Activated CD8-positive, alpha-beta memory T cell treated with anti-CD3 and anti-CD28 coated beads for 36 hours (primary cell): ENCODE results near the gene ALG6. TPM values are rescaled to one million over a fixed set of nuclear protein-coding genes. Genes with fewer than 3 reads are reported as not detected.
"Not testable (repeated sequence)": the region's sequence is repeated elsewhere in the genome, so short reads cannot be mapped to it uniquely, and the experiment has no call there.

Experiments
- CTCF ChIA-PET: fragments of 350-600 bp; sonication (Branson Sonifier 250); formaldehyde crosslinking; loops from one replicate; lab custom pipeline; 2021; ENCODE audit warnings: antibody characterized with exemption; lab: Charles Lee
- POLR2A ChIA-PET: fragments of 350-600 bp; sonication (Branson Sonifier 250); formaldehyde crosslinking; loops from one replicate; lab custom pipeline; 2021; ENCODE audit warnings: antibody characterized with exemption; lab: Charles Lee
- total RNA-seq, 2 experiments: library from RNA; stranded (reverse); gene quantifications; one replicate each; pipeline ENCODE4 v1.2.3, GENCODE V29; 2021

Gene ALG6
- total RNA-seq, 2 experiments from 2014 or later = 21.0 to 22.6 TPM

DNA sequence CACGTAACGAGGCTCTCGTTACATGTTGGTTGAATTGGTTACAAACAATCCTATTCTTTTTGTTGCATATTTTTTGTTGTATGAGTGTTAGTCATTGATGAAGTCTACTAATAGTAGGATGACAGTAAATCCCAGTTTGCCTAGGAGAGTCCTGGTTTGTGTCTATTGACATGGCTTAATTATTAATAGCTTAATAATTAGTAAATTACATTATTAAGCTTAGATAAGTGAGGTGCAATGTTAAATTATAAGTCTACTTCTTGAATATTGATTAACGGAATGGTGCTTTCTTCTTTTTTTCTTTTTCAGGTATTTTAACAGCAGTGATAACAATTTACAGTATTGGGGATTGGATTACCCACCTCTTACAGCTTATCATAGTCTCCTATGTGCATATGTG is 34.5 kb downstream of the ALG6 start:
- ChIA-PET POLR2A (no interaction called here), CTCF (interaction anchor here (1.1 kb wide), 1 partner anchor 118 kb away, joined by 3 read pairs; no protein-coding TSS in a partner anchor)

GRCh38 chr1:63403386-63403785 is 36.0 kb downstream of the ALG6 start:
- ChIA-PET CTCF (interaction anchor here (0.6 to 0.7 kb wide), 2 partner anchors 9 to 12 kb away, joined by 3 read pairs; no protein-coding TSS in a partner anchor), POLR2A (no interaction called here)

GRCh38 chr1:63405021-63405420 is 37.6 kb downstream of the ALG6 start:
- CTCF ChIA-PET = no interaction called here

DNA sequence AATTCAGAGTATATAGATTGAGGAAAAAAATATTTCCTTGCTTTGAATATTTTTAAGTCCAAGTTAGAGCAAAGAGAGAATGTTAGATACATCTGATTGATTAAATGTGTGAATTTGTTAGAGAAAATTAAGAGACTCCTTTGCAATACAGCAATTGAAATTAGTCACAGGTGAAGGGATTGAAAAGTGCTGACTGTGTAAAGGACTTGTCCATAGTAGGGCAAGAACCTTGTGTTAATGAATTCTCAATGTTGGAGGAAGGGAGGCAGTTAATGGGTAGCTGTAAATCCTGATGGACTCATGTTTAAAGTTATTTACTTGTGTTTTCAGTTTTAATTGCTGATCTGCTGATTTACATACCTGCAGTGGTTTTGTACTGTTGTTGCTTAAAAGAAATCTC is 38.6 kb downstream of the ALG6 start:
- ChIA-PET CTCF (no interaction called here), POLR2A (no interaction called here)

More at GRCh38 chr1:63405021-63405420, 37.6 kb downstream of the ALG6 start:
- POLR2A ChIA-PET = no interaction called here

DNA sequence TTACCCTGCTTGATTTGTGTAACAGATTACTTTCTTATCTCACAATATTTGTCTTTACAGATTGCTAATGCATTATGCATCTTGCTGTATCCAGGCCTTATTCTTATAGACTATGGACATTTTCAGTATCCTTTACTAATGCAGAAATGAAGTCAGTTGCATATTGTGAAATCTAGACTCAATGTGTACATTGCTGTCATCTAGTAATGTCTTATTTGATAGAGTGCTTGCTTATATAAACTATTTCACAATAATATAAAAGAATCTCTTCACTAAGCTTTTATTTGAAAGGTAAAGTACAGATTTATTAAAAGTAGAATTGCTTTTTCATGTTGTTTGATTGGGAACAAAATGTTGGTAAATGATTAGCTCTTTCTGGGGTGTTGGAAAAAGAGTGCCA is 39.6 kb downstream of the ALG6 start:
- ChIA-PET POLR2A (no interaction called here), CTCF (no interaction called here)

- ChIA-PET POLR2A (no interaction called here), CTCF (no interaction called here)
These were observed 40.9 kb downstream of the ALG6 start for GRCh38 chr1:63408331-63408730.

DNA sequence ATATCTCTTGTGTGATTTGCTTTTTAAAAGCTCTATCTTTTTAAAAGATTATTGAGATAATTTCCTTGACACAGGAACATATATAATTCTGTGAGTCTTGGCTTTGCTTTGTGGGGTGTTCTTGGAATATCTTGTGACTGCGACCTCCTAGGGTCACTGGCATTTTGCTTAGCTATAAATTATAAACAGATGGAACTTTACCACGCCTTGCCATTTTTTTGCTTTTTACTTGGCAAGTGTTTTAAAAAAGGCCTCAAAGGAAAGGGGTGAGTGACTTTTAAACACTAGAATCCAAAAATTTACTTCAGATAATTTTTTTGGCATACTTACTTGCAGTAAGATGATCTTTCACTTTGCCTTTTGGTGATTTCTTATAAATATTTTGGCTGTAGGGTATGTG is 43.6 kb downstream of the ALG6 start:
- ChIA-PET CTCF (no interaction called here), POLR2A (no interaction called here)

- POLR2A ChIA-PET = no interaction called here
- CTCF ChIA-PET = no interaction called here
These were observed 46.0 kb downstream of the ALG6 start for GRCh38 chr1:63413394-63413793.

- ChIA-PET POLR2A (no interaction called here), CTCF (no interaction called here)
These were observed 47.4 kb downstream of the ALG6 start for GRCh38 chr1:63414691-63415365.

DNA sequence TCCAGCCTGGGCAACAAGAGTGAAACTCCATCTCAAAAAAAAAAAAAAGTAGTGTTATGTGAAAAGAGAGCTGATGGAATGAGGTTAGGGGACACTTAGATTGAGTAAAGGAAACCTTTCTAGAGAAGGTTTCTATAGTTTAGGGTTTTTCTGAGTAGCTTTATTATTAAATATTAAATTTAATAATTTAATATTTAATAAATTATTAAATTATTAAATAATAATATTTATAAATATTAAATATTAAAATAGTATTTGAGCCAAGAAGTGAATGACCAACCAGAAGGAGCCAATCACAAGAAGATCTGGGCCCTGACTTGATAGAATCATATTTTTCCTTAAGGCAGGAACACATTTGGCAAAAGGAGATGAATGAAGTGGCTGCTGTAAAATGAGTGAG is 50.7 kb downstream of the ALG6 start:
- POLR2A ChIA-PET = no interaction called here
- CTCF ChIA-PET = no interaction called here

DNA sequence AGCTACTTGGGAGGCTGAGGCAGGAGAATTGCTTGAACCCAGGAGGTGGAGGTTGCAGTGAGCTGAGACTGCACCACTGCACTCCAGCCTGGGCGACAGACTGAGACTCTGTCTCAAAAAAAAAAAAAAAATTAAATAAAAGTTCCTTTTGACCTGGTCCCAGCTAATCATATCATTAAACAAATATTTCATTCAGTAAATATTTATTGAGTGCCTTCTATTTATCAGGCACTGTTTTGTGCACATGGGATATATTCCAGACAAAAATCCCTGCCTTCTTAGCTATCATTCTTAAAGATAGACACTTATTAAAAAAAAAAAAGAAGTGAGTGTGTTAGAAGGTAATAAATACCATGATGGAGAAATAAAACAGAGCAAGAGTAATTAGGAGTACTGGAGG is 53.3 kb downstream of the ALG6 start:
- POLR2A ChIA-PET, CTCF ChIA-PET: not testable (repeated sequence)

GRCh38 chr1:63423649-63424048 is 56.2 kb downstream of the ALG6 start:
- ChIA-PET CTCF (no interaction called here), POLR2A (no interaction called here)

DNA sequence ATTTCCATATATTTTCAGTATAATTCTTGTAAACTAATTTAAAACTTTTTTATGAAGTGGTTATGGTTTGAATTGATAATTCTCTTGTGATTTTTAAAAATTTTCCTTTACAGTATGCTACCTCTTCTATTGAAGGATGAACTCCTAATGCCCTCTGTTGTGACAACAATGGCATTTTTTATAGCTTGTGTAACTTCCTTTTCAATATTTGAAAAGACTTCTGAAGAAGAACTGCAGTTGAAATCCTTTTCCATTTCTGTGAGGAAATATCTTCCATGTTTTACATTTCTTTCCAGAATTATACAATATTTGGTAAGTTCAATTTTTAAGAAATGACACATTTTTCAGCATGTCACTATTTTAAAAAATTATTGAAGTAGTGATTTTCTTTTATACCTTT is 61.4 kb downstream of the ALG6 start:
- ChIA-PET POLR2A (no interaction called here), CTCF (no interaction called here)

GRCh38 chr1:63429281-63429680 is 61.9 kb downstream of the ALG6 start:
- CTCF ChIA-PET = no interaction called here
- POLR2A ChIA-PET = no interaction called here

GRCh38 chr1:63435161-63435560 is 67.7 kb downstream of the ALG6 start:
- ChIA-PET CTCF (no interaction called here), POLR2A (no interaction called here)

GRCh38 chr1:63442141-63442475 is 74.7 kb downstream of the ALG6 start:
- ChIA-PET POLR2A (no interaction called here), CTCF (no interaction called here)

DNA sequence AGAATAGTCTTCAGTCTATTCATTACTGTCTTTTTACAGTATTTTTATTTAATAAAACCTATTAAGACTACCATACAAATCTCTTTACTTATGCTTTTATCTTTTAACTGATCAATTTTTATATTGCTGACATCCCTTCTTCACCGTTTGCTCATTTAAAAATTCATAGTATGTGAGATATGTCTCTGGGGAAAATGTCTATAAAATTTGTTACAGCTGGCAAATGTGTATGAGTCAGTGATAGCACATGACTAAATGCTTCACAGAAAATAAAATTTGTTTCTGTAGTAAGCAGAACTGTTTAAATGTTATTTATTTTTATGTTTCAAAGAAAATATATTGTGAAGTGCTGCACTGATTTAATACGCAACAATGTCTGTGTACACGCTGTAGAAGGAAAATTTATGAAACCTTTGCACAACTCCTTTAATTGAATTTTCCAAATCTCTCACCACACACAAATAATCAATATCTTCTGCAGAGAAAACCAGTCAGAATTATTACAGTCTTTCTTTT is 81.4 kb downstream of the ALG6 start:
- POLR2A ChIA-PET = no interaction called here
- CTCF ChIA-PET = no interaction called here

- ChIA-PET CTCF (no interaction called here), POLR2A (no interaction called here)
These were observed 83.0 kb downstream of the ALG6 start for GRCh38 chr1:63450416-63450815.

DNA sequence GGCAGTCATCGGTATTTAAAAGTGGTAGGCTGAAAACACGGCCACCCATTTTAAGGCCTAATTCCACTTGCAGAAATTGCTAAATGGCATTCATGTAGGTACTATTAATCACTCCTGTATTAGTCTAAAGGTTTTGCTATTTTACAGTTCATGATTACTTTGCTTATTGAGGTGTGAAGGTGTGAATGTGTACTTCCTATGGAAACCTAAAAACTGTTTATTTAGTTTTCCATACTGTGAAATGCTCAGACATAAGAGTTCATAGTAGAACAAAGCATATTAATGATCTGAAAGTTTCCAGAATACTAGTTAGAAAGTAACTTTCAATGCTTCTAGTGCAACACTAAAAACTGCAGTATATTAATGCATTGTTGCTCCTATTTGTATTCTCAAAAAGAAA is 85.8 kb downstream of the ALG6 start:
- CTCF ChIA-PET = no interaction called here
- POLR2A ChIA-PET = no interaction called here

DNA sequence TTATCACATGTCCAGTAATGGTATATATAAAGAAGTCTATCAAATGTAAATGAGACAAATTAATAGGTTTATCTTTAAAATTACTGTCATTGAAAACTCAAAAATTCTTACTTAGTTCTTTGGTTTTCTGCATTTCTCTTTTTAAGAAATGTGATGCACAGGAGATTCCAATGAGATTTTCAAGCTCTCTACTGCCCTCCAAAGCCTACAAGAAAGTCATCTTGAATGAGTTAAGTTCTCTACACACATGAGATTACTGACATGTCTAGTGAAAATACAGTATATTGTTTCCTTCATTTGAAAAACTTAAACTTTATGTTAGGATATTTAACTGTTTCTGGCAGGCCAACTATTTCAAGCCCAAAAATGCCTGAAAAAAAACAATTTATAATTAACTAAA is 86.8 kb downstream of the ALG6 start:
- ChIA-PET POLR2A (no interaction called here), CTCF (no interaction called here)

- CTCF ChIA-PET = no interaction called here
- POLR2A ChIA-PET = no interaction called here
These were observed 91.3 kb downstream of the ALG6 start for GRCh38 chr1:63458750-63459149.
